T-helper 22 cell (primary cell): ENCODE data around the gene RANGAP1.

ENCODE experiments used
- DNase-seq: peaks from one replicate; pipeline ENCODE4 v3.0.0-alpha.2; 2020; ENCODE audit warnings: low read depth

The RANGAP1 gene

GRCh38 chr22:41257696-41258095, 28.3 kb downstream of the RANGAP1 start:
- no peak for DNase-seq

- DNase-seq, result no peak
Observed at GRCh38 chr22:41256254-41257253, 29.4 kb downstream of the RANGAP1 start.

GRCh38 chr22:41254230-41254629, 31.8 kb downstream of the RANGAP1 start:
- DNase-seq, result no peak

- no peak for DNase-seq
Observed at GRCh38 chr22:41252365-41252764, 33.6 kb downstream of the RANGAP1 start.

GRCh38 chr22:41250127-41250526, 35.9 kb downstream of the RANGAP1 start:
- DNase-seq, result no peak

- no peak for DNase-seq
Observed at GRCh38 chr22:41249442-41249841, 36.5 kb downstream of the RANGAP1 start.

- no peak for DNase-seq
Observed at GRCh38 chr22:41248758-41249157, 37.2 kb downstream of the RANGAP1 start.

GRCh38 chr22:41248314-41248713, 37.7 kb downstream of the RANGAP1 start:
- no peak for DNase-seq

- no peak for DNase-seq
Observed at GRCh38 chr22:41247703-41248102, 38.3 kb downstream of the RANGAP1 start.

GRCh38 chr22:41245917-41246499, 40.0 kb downstream of the RANGAP1 start:
- DNase-seq, result no peak

- no peak for DNase-seq
Observed at GRCh38 chr22:41243361-41243760, 42.6 kb downstream of the RANGAP1 start.

- DNase-seq, result no peak
Observed at GRCh38 chr22:41242396-41243117, 43.4 kb downstream of the RANGAP1 start.

GRCh38 chr22:41241133-41241676, 44.8 kb downstream of the RANGAP1 start:
- no peak for DNase-seq

- no peak for DNase-seq
Observed at GRCh38 chr22:41240377-41241132, 45.4 kb downstream of the RANGAP1 start, which contains the start of gene CHADL. Gene CHADL (minus strand): TSS chr22:41240931. CDS start chr22:41240881, 50 bp downstream.

- no peak for DNase-seq
Observed at GRCh38 chr22:41239443-41240128, 46.4 kb downstream of the RANGAP1 start.

GRCh38 chr22:41238570-41239442, 47.2 kb downstream of the RANGAP1 start:
- DNase-seq, result no peak

- DNase-seq, result peak; percentile 60
Observed at GRCh38 chr22:41237707-41238569, 48.0 kb downstream of the RANGAP1 start.

- no peak for DNase-seq
Observed at GRCh38 chr22:41237036-41237706, 48.8 kb downstream of the RANGAP1 start.
